Hindlimb muscle (tissue), 1 donor: ENCODE measurements around the gene OR6B1. TPM values are rescaled to one million over a fixed set of nuclear protein-coding genes. Genes with fewer than 3 reads are reported as not detected.

Experiments used
- DNase-seq: peaks from one replicate; pipeline ENCODE4 v3.0.0-alpha.2; 2013
- polyA plus RNA-seq: library from polyadenylated mRNA; unstranded; fragments of 120-200 nt; gene quantifications from one replicate; pipeline ENCODE4 v1.2.1, GENCODE V29; 2013; ENCODE audit not compliant: insufficient read length

OR6B1 gene
- not detected for polyA plus RNA-seq

DNA sequence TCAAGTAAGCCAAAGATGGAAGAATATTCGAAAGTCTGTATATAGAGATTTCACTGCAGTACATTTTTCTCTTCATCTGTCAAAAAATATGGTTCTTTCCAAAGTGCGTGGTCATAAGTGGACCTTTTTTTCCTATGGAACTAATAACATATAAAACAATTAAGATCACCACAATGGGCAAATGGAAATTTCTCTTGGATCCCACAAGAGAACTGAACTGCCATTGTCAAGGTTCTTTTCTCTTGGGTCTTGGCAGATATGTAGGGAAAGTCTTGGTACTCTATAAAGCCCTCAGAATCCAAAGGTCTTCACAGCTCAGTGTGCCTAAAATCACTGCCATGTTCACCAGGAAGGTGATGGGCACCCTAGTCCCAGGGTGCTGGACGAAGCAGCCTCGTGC, at the start of gene OR6B1:
Gene OR6B1 (plus strand): TSS at position 301 of the 400 bp plus-strand sequence. CDS start 3,677 bp downstream, outside the sequence.
- no peak for DNase-seq

DNA sequence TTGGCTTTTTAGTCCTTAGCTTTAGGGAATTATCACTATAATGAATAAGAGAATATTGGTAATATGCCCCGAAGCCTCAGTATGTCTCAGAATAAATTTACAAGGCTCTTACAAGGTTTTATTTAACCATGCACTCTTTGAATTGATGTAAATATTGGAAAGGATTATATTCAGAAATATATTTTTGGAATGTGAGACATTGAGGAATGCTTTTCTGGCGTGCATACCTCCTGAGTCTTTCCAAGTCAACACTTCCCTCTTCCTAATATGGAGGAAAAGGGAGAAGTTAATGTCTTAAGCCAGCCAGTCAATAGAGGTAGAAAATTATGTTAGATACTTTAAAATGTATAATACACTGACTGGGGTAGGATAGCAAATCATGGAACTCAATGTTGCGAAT, 46.7 kb upstream of the OR6B1 start:
- peak; percentile 19 for DNase-seq

DNA sequence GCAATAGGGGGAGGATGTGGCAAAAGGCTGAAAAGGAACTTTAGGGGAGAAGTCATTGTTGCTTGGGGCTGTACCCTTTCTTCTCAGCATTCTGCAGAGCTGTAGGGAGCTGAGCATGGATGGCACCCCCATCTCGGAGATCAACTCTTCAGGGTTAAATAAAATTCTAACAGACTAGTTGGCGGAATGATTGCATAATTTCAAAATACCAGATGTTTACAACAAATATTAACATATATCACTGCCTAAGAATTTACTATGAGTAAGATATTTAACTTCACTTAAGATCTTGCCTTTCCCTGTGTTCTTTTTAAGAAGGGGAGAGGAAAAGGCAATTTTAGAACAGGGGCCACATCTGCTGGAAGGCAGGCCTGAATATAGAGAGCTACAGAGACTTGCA, 46.0 kb upstream of the OR6B1 start:
- no peak for DNase-seq

DNA sequence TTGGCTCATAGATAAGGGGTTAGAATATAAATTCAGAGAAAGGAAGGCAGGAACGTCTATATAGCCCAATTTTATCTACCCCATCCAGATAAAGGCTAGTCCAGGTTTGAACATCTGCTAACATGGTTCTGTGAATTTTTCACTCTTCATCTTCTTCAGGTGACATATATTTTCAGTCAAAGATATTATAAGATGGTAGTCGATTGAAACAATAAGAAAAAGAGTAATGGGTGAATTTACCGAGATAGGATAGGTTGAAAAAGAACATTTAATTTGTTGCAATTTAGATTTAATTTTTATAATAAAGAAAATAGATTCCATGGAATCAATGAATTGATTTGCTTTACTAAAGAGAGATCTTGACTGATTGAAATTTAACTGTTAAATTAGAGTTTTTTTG, 45.6 kb upstream of the OR6B1 start, which contains the start of gene OR2F1:
Gene OR2F1 (plus strand): TSS at position 301 of the 400 bp plus-strand sequence. CDS start 5,127 bp downstream, outside the sequence.
- no peak for DNase-seq

GRCh38 chr7:143958781-143959180, 41.3 kb upstream of the OR6B1 start:
- DNase-seq = no peak

- no peak for DNase-seq
These were observed 39.1 kb upstream of the OR6B1 start for GRCh38 chr7:143960813-143961610.

GRCh38 chr7:143965280-143965679, 34.8 kb upstream of the OR6B1 start:
- DNase-seq = no peak

DNA sequence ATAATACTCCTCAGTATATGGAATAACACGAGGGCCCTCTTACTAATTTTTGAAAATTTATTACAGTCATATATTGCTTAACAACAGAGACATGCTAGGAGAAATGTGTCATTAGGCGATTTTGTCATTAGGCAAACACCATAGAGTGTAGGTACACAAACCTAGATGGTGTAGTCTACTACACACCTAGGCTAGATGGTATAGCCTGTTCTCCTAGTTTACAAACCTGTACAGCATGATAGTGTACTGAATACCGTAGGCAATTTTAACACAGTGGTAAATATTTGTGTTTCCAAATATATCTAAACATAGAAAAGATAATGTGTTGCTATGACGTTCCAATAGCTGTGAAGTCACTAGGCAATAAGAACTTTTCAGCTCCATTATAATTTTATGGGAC, 32.7 kb upstream of the OR6B1 start:
- DNase-seq = no peak

- DNase-seq = no peak
These were observed 26.2 kb upstream of the OR6B1 start for GRCh38 chr7:143973870-143974416.

- DNase-seq = no peak
These were observed 25.7 kb upstream of the OR6B1 start for GRCh38 chr7:143974459-143974858.

GRCh38 chr7:143975617-143976016, 24.5 kb upstream of the OR6B1 start:
- DNase-seq = no peak

- no peak for DNase-seq
These were observed 21.5 kb upstream of the OR6B1 start for GRCh38 chr7:143978585-143978984.

DNA sequence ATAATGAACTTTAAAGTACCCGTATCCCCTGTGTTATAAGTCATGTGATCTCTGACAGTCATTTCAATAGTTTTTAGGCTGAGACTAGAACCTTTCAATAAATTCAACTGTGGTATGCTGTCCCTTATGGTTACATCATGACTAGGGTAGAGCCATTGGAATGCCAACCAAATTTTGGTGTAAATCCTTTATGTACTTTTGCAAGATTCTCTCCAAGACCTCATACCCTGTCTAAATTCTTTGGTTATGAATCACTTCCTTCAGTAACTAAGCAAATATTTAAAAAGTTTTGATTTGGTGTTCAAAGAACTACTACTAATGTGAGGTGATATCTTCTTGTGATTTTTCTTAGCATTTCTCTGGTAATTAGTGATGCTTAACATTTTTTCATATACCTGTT, 20.8 kb upstream of the OR6B1 start:
- no peak for DNase-seq

DNA sequence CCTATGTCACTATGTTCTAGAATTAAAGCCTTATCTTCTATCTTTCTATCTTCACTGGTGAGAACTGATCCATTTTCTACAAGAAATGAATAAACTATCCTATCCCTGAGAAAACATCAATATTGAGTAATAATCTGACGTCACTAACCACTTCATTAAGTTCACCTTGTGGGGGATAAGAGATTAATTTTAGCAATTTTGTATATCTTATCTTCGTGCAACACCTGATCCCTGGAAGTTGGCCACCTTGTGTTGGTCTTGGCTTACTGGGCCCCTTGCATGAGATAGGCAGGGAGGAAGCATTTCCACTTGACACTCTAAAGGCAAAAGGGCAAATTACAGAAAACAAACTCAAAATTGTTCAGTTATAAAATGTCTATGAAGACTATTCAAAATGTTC, 20.1 kb upstream of the OR6B1 start:
- DNase-seq = no peak

GRCh38 chr7:143980746-143981510, 19.2 kb upstream of the OR6B1 start:
- no peak for DNase-seq

DNA sequence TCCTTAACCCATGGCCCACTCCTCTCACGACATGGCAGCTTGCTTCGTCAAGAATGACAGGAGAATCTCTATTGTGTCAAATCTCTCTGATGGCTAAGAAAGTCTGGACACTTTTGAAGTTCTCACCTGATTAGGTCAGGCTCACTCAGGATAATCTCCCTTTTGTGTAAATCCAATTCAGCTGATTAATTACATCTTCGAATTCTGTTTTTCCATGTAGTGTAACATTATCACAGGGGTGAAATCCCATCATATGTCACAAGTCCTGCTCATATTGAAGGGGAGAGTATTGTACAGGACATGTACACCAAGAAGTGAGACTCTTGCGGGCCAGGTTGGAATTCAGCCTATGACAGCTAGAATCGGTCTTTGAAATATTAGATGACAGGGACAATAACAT, 16.2 kb upstream of the OR6B1 start:
- DNase-seq = no peak

DNA sequence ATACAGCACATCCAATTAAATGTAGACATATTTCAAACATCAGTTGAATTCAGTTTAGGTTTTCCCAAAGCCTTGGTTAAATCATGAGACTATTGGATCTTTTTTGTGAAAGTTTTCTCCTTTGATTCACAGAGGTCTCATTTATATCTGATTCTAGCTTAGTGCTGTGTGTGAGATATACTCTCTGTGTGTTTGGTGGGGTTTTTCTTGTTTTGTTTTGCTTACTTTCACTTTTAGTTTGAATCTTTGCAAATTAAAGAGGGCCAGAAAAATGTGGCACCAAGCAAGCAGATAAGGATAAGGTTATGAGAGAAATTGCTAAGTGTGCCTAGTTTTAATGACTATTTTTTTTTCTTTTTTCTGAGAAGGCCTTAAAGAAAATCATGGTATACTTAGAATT, 12.6 kb upstream of the OR6B1 start:
- DNase-seq = no peak

GRCh38 chr7:143988976-143989745, 11.0 kb upstream of the OR6B1 start:
- DNase-seq = no peak

DNA sequence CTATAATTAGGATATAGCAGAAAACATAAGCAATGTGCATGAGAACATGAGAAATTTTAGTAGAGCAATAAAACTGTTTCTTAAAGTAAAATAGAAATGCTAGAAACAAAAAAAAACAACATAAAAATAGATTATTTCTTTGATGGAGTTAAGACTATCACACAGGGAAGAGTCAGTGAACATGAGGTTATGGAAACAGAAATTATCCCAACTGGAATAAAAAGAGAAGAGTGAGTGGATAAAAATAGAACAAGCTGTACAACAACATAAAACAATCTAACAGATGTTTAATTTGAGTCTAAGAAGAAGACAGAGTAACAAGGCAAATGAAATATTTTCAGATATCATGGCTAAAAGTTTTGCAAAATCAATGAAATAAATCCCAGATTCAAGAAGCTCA, 7.5 kb upstream of the OR6B1 start:
- DNase-seq = peak; percentile 25

- DNase-seq = no peak
These were observed 6.2 kb upstream of the OR6B1 start for GRCh38 chr7:143993924-143994323.

GRCh38 chr7:144001543-144001942, 1.4 kb downstream of the OR6B1 start:
- DNase-seq = no peak

- DNase-seq = no peak
These were observed 4.6 kb downstream of the OR6B1 start for GRCh38 chr7:144004703-144005102.
